Omental fat pad (tissue), 4 donors: Measurements from ENCODE around the gene ZNF677. TPM values are rescaled to one million over a fixed set of nuclear protein-coding genes. Genes with fewer than 3 reads are reported as not detected.
"Not testable (repeated sequence)": the region's sequence is repeated elsewhere in the genome, so short reads cannot be mapped to it uniquely, and the experiment has no call there.

ENCODE experiments used
- ATAC-seq: fragments of 150-250 bp; one replicate; pipeline ENCODE4 v1.9.1; 2016; ENCODE audit warnings: mild to moderate bottlenecking, moderate library complexity; ENCODE audit not compliant: low FRiP score
- DNase-seq: peaks from one replicate; pipeline ENCODE4 v3.0.0-alpha.2; 2019; ENCODE audit warnings: low spot score
- total RNA-seq, 4 donors: library from RNA; depleted of rRNA; stranded (reverse); fragments of >200 nt; gene quantifications; one replicate each; pipeline ENCODE4 v1.1.0, GENCODE V29; 2016
- TF ChIP-seq, protein P1 (sequence below), 3 donors: fragments of 450-650 bp; IDR thresholded peaks; one replicate each; pipeline ENCODE4 v1.5.1; 2016 to 2017; ENCODE audit warnings: antibody characterized with exemption in 3 of 3, mild to moderate bottlenecking in 3 of 3, moderate library complexity in 2 of 3

The ZNF677 gene
- total RNA-seq, 4 donors from 2014 or later, result 10.8 to 27.0 (median 11.9) TPM

GRCh38 chr19:53196777-53197396, 57.8 kb downstream of the ZNF677 start:
- TF ChIP-seq, protein P1, sequence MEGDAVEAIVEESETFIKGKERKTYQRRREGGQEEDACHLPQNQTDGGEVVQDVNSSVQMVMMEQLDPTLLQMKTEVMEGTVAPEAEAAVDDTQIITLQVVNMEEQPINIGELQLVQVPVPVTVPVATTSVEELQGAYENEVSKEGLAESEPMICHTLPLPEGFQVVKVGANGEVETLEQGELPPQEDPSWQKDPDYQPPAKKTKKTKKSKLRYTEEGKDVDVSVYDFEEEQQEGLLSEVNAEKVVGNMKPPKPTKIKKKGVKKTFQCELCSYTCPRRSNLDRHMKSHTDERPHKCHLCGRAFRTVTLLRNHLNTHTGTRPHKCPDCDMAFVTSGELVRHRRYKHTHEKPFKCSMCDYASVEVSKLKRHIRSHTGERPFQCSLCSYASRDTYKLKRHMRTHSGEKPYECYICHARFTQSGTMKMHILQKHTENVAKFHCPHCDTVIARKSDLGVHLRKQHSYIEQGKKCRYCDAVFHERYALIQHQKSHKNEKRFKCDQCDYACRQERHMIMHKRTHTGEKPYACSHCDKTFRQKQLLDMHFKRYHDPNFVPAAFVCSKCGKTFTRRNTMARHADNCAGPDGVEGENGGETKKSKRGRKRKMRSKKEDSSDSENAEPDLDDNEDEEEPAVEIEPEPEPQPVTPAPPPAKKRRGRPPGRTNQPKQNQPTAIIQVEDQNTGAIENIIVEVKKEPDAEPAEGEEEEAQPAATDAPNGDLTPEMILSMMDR (IDR thresholded peaks at IDR 0.05), result no peak
- DNase-seq (peak; percentile 97), ATAC-seq (peak; percentile 97)

GRCh38 chr19:53195265-53195903, 59.3 kb downstream of the ZNF677 start:
- TF ChIP-seq, protein P1 (IDR thresholded peaks at IDR 0.05), result peak in 1 of 3 donors; percentile 47
- peak; percentile 55 for ATAC-seq
- DNase-seq, result peak; percentile 71

DNA sequence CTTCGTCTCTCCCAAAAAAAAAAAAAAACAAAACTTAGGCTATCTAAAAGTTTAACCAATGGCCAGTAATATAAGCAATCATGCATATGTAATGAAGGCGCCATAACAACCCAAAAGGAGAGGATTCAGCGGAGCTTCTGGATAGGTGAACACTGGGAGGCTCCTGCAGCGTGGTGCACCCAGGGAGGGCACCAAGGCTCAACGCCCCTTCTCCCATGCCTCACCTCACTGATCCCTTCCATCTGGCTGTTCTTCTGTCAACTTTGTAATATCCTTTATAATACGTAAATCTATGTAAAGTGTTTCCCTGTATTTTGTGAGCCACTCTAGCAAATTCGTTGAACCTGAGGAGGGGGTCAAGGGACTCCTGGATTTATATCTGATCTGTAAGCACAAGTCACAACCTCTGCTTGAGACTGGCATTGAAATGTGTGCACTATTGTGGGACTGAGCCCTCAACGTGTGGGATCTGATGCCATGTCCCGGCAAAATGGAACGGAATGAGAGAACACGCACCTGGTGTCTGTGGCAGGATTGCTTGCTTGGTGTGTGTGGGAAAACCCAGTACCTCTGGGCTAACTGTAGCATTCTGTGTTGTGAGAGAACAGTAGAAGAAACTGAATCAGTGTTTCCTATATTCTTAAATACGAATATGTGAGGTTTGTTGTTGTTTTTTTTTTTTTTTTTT, 61.0 kb downstream of the ZNF677 start:
- DNase-seq (no peak), ATAC-seq (no peak)

GRCh38 chr19:53192771-53193534, 61.7 kb downstream of the ZNF677 start, which contains the start of gene ZNF665:
Gene ZNF665, minus strand, starts transcription at chr19:53193358. Its CDS starts 10,460 bp downstream, at chr19:53182898.
- TF ChIP-seq, protein P1 (IDR thresholded peaks at IDR 0.05), result no peak
- peak; percentile 87 for ATAC-seq
- DNase-seq, result peak; percentile 49

More for the DNA sequence above, 61.0 kb downstream of the ZNF677 start:
- TF ChIP-seq, protein P1 (IDR thresholded peaks at IDR 0.05), result no peak

DNA sequence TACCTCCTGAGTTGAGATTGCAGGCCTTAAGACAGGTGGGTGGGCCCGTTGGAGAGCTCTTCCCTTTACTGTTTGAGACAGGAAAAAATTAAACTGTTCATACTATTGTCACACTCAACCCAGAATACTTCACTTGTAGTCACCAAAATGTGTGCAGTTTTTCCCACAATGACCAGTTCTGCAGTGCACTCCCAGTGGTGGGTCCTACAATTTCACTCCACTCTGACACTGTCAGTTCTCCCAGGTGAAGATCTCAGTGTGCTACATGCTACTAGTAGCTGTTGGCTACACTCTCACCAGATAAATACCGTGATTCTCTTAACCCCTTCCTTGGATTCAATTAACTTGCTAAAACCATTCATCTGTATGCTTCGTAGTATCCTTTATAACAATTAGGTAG, 64.4 kb downstream of the ZNF677 start:
- ATAC-seq (no peak), DNase-seq (no peak)
- TF ChIP-seq, protein P1 (IDR thresholded peaks at IDR 0.05), result no peak

DNA sequence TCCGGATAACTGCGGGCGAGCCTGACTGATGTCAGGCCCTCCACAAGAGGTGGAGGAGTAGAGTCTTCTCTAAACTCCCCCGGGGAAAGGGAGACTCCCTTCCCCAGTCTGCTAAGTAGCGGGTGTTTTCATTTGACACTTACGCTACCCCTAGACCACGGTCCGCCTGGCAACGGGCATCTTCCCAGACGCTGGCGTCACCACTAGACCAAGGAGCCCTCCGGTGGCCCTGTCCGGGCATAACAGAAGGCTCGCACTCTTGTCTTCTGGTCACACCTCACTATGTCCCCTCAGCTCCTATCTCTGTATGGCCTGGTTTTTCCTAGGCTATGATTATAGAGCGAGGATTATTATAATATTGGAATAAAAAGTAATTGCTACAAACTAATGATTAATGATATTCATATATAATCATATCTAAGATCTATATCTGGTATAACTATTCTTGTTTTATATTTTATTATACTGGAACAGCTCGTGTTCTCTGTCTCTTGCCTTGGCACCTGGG, 64.9 kb downstream of the ZNF677 start:
- not testable (repeated sequence) for ATAC-seq, DNase-seq

Other genes starting within 250 kb of the ZNF677 start
- gene ERVV-1, start 241.0 kb downstream of the ZNF677 start, total RNA-seq, result not detected
- gene ERVV-2, start 210.1 kb downstream of the ZNF677 start, total RNA-seq, result not detected
- 10 to 100 TPM; 28.6 to 76.1 (median 49.6) TPM for gene ZNF160, start 151.5 kb downstream of the ZNF677 start, total RNA-seq
- 10 to 100 TPM in 2 of 4 donors, 1 to 10 TPM in 2; 4.2 to 12.6 (median 10.3) TPM for gene ZNF415, start 122.0 kb downstream of the ZNF677 start, total RNA-seq
- 10 to 100 TPM in 2 of 4 donors, 1 to 10 TPM in 2; 9.1 to 31.2 (median 10.0) TPM for gene ZNF347, start 95.8 kb downstream of the ZNF677 start, total RNA-seq
- gene ZNF665, start 61.5 kb downstream of the ZNF677 start, total RNA-seq, result 1 to 10 TPM; 1.4 to 3.2 (median 2.5) TPM
- not detected for gene VN1R2, start 3.4 kb upstream of the ZNF677 start, total RNA-seq
- gene VN1R4, start 12.8 kb upstream of the ZNF677 start, total RNA-seq, result not detected
- gene ZNF845, start 78.9 kb upstream of the ZNF677 start, total RNA-seq, result 1 to 10 TPM; 4.8 to 8.4 (median 5.6) TPM
- gene ZNF525, start 110.8 kb upstream of the ZNF677 start, total RNA-seq, result 10 to 100 TPM in 1 of 4 donors, 1 to 10 TPM in 3; 3.7 to 13.3 (median 7.6) TPM
- 10 to 100 TPM in 2 of 4 donors, 1 to 10 TPM in 2; 8.5 to 19.4 (median 9.6) TPM for gene ZNF765, start 140.3 kb upstream of the ZNF677 start, total RNA-seq
- 10 to 100 TPM; 10.4 to 16.8 (median 14.2) TPM for gene ZNF761, start 177.1 kb upstream of the ZNF677 start, total RNA-seq
- gene ZNF813, start 212.9 kb upstream of the ZNF677 start, total RNA-seq, result 10 to 100 TPM in 1 of 4 donors, 1 to 10 TPM in 3; 2.5 to 11.0 (median 2.9) TPM